ENCODE data around the gene PTPRN.

GRCh38 chr2:219293736-219294231, 15.4 kb downstream of the PTPRN start:
- TF ChIP-seq, protein P1, sequence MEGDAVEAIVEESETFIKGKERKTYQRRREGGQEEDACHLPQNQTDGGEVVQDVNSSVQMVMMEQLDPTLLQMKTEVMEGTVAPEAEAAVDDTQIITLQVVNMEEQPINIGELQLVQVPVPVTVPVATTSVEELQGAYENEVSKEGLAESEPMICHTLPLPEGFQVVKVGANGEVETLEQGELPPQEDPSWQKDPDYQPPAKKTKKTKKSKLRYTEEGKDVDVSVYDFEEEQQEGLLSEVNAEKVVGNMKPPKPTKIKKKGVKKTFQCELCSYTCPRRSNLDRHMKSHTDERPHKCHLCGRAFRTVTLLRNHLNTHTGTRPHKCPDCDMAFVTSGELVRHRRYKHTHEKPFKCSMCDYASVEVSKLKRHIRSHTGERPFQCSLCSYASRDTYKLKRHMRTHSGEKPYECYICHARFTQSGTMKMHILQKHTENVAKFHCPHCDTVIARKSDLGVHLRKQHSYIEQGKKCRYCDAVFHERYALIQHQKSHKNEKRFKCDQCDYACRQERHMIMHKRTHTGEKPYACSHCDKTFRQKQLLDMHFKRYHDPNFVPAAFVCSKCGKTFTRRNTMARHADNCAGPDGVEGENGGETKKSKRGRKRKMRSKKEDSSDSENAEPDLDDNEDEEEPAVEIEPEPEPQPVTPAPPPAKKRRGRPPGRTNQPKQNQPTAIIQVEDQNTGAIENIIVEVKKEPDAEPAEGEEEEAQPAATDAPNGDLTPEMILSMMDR (IDR thresholded peaks at IDR 0.05) = no peak
- no peak for TF ChIP-seq POLR2A (IDR thresholded peaks at IDR 0.05)
